ACC112 (cell line): Measurements from ENCODE around the gene NSMF.
A peak's percentile ranks its signal among the peaks of the same experiment; 100 is the strongest.

Experiments used
- H2AFZ ChIP-seq: fragments of 200-600 bp; sonication (generic); one replicate; pipeline ENCODE4 v1.6.0; 2017; ENCODE audit warnings: antibody characterized with exemption, low read length; ENCODE audit not compliant: unreplicated experiment
- H3K27ac ChIP-seq: fragments of 200-600 bp; sonication (generic); 2 replicates; pipeline ENCODE4 v1.5.1; 2014; ENCODE audit warnings: low read depth, mild to moderate bottlenecking, antibody characterized with exemption, low read length, moderate library complexity
- H3K27me3 ChIP-seq: fragments of 200-600 bp; sonication (generic); 2 replicates; pipeline ENCODE4 v1.6.1; 2014; ENCODE audit warnings: mild to moderate bottlenecking, antibody characterized with exemption, low read length, moderate library complexity, mixed read lengths; ENCODE audit not compliant: insufficient read depth
- H3K36me3 ChIP-seq: fragments of 200-600 bp; sonication (generic); 2 replicates; pipeline ENCODE4 v1.6.1; 2016; ENCODE audit warnings: mild to moderate bottlenecking, antibody characterized with exemption, low read length, moderate library complexity, mixed read lengths; ENCODE audit not compliant: insufficient read depth
- H3K4me1 ChIP-seq: fragments of 200-600 bp; sonication (generic); one replicate; pipeline ENCODE4 v1.6.1; 2016; ENCODE audit warnings: low read length, mixed read lengths; ENCODE audit not compliant: insufficient read depth, unreplicated experiment, control insufficient read depth
- H3K4me3 ChIP-seq: fragments of 200-600 bp; sonication (generic); 2 replicates; pipeline ENCODE4 v1.5.1; 2014; ENCODE audit warnings: mild to moderate bottlenecking, low read depth, low read length
- H3K79me2 ChIP-seq: fragments of 200-600 bp; sonication (generic); one replicate; pipeline ENCODE4 v1.6.0; 2016; ENCODE audit warnings: low read length; ENCODE audit not compliant: control insufficient read depth, unreplicated experiment, insufficient read depth

NSMF gene

DNA sequence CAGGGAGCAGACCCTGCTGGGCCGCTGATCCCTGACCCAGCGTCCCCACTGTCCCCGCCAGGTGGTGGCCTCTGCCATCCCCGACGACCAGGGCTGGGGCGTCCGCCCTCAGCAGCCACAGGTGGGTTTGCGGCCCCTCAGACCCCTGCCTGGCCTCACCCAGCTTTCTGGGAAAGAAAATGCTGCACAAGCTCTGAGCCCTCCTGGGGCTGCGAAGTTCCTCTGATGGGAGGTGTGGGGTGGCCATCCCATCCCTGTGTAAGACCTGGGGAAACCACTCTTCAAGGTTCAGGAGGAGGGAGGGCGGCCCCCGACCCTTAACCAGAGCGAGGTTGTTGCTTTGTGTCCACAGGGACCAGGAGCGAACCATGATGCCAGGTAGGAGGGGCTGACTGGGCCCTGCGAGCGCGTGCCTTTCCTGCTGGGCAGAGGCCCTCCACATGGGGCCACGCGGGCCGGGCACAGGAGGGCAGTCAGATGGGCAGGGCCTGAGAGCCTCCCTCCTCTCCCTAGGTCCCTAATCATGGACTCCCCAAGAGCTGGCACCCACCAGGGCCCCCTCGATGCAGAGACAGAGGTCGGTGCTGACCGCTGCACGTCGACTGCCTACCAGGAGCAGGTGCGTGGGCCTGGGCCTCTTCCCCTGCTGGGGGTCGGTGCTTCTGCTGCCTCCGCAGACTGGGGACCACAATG is 28.3 kb downstream of the NSMF start:
- no peaks in the 10 kb centered on the region for H3K36me3 ChIP-seq
- H3K4me3 ChIP-seq, result no peak overlapping the region
- H2AFZ ChIP-seq, result no peak overlapping the region
- H3K27ac ChIP-seq, result no peak overlapping the region
- H3K4me1 ChIP-seq, result peaks cover 4% of the 10 kb centered on the region
- no peaks in the 10 kb centered on the region for H3K27me3 ChIP-seq
- H3K79me2 ChIP-seq, result no peaks in the 10 kb centered on the region

DNA sequence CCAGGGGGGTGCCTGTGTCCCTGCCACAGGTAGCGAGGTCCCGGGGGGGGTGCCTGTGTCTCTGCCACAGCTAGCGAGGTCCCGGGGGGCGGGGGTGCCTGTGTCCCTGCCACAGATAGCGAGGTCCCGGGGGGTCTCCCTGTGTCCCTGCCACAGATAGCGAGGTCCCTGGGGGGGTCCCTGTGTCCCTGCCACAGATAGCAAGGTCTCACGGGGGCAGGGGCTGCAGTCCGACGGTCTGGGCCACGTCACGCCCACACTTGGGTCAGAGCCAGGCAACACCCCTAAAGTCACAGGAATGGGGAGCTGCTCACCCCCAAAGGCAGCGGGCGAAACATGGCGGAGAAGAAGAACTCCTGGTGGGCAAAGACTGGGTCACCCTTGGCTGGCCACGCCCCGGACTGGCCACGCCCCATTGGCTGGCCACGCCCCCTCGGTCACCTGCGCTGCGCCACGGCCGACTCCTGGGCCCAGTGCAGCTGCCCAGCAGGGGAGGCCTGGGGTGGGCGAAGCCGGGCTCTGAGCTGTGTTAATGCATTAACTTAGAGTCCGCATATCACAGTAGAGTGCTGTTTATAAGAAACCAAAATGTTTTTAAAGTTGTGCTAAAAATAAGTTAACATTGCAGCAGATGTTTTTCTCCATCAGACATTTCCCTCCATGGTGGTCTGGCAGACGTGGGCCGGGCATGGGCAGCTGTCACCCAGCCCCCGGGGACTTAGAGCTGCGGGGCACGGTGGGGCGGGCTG is 29.0 kb downstream of the NSMF start:
- Histone ChIP-seq H3K4me1 (no peaks in the 10 kb centered on the region), H3K79me2 (no peaks in the 10 kb centered on the region), H3K27me3 (no peaks in the 10 kb centered on the region), H3K27ac (no peak overlapping the region), H3K4me3 (no peak overlapping the region), H2AFZ (no peak overlapping the region), H3K36me3 (no peaks in the 10 kb centered on the region)

- no peak overlapping the region for H3K4me3 ChIP-seq
- H2AFZ ChIP-seq, result no peak overlapping the region
- H3K4me1 ChIP-seq, result no peaks in the 10 kb centered on the region
- H3K79me2 ChIP-seq, result no peaks in the 10 kb centered on the region
- H3K27ac ChIP-seq, result no peak overlapping the region
- H3K36me3 ChIP-seq, result no peaks in the 10 kb centered on the region
- no peaks in the 10 kb centered on the region for H3K27me3 ChIP-seq
Measured at GRCh38 chr9:137429546-137429890, 29.6 kb downstream of the NSMF start.

DNA sequence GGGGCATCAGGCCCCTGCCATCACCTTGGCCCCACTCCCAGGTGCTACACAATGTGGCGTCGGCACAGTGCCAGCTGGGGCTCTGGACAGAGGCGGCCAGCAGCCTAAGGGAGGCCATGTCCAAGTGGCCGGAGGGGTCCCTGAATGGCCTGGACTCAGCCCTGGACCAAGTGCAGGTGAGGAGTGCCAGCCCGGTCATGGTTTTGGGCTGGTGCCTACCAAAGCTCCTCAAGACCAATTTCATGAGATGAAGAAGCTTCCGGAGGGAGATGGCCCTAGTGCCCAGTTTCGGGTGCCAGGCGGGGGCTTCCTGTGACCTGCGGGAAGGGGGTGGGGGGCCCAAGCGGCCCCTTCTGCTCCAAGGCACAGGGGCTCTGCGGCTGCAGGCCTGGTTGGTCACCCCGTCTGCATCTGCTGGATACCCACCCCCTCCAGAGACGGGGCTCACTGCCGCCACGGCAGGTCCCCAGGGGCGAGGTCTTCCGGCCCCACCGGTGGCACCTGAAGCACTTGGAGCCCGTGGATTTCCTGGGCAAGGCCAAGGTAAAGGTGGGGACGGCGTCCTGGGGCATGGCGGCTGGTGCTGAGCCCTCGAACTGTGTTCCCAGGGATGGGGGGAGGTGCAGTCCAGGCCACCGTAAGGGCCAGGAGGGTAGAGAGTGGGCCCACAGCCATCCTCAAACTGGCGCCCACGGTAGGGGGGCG is 30.1 kb downstream of the NSMF start:
- Histone ChIP-seq H3K27ac (no peak overlapping the region), H3K36me3 (no peaks in the 10 kb centered on the region), H2AFZ (no peak overlapping the region), H3K4me1 (no peaks in the 10 kb centered on the region), H3K4me3 (no peak overlapping the region), H3K79me2 (no peaks in the 10 kb centered on the region), H3K27me3 (no peaks in the 10 kb centered on the region)

- Histone ChIP-seq H3K27me3 (no peaks in the 10 kb centered on the region), H3K4me3 (no peak overlapping the region), H2AFZ (no peak overlapping the region), H3K4me1 (no peaks in the 10 kb centered on the region), H3K79me2 (no peaks in the 10 kb centered on the region), H3K27ac (no peak overlapping the region), H3K36me3 (no peaks in the 10 kb centered on the region)
Measured at GRCh38 chr9:137428311-137428630, 30.9 kb downstream of the NSMF start.

GRCh38 chr9:137427454-137428310 is 31.5 kb downstream of the NSMF start:
- no peaks in the 10 kb centered on the region for H3K27me3 ChIP-seq

DNA sequence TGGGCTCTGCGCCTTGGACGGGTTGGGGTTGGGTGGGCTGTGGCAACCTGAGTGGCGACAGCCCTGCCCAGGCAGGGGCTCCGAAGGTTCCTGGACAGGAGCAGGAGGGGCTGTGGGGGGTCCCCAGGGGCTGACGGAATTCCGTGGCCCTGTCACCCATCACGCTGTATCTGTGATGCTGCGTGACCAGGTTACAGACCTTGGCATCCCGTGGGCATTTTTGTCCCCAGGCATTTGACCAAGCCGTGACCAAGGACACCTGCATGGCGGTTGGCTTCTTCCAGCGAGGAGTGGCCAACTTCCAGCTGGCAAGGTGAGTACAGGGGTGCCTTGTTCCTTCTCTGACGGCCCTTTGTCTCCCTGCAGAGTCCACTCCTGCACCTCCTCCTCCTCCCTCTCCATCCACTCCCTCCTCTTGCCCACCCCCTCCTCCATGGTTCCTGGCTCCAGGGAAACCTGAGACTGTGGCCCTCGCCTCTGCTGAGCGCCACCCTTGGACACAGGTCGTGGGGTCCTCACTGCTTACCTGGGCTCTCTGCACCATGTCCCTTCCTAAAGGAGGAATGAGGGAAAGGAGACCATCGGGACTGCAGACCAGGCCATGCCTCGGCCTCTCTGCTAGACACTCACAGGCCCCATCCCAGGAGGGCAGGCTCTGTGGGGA is 33.0 kb downstream of the NSMF start:
- H2AFZ ChIP-seq, result no peak overlapping the region
- peaks cover 10% of the 10 kb centered on the region for H3K79me2 ChIP-seq
- no peaks in the 10 kb centered on the region for H3K36me3 ChIP-seq
- no peak overlapping the region for H3K4me3 ChIP-seq
- H3K27ac ChIP-seq, result no peak overlapping the region
- no peaks in the 10 kb centered on the region for H3K4me1 ChIP-seq
- no peaks in the 10 kb centered on the region for H3K27me3 ChIP-seq

More at GRCh38 chr9:137427454-137428310, 31.5 kb downstream of the NSMF start:
- Histone ChIP-seq H3K79me2 (no peaks in the 10 kb centered on the region), H3K4me1 (no peaks in the 10 kb centered on the region), H2AFZ (no peak overlapping the region), H3K27ac (no peak overlapping the region), H3K4me3 (no peak overlapping the region), H3K36me3 (no peaks in the 10 kb centered on the region)

GRCh38 chr9:137423514-137424291 is 35.4 kb downstream of the NSMF start:
- peak overlapping the region; percentile 68 for H3K4me3 ChIP-seq
- no peaks in the 10 kb centered on the region for H3K27me3 ChIP-seq
- H3K27ac ChIP-seq, result no peak overlapping the region
- H3K36me3 ChIP-seq, result no peaks in the 10 kb centered on the region
- H3K4me1 ChIP-seq, result no peaks in the 10 kb centered on the region
- peak overlapping the region; percentile 80 for H2AFZ ChIP-seq
- H3K79me2 ChIP-seq, result peaks cover 18% of the 10 kb centered on the region

DNA sequence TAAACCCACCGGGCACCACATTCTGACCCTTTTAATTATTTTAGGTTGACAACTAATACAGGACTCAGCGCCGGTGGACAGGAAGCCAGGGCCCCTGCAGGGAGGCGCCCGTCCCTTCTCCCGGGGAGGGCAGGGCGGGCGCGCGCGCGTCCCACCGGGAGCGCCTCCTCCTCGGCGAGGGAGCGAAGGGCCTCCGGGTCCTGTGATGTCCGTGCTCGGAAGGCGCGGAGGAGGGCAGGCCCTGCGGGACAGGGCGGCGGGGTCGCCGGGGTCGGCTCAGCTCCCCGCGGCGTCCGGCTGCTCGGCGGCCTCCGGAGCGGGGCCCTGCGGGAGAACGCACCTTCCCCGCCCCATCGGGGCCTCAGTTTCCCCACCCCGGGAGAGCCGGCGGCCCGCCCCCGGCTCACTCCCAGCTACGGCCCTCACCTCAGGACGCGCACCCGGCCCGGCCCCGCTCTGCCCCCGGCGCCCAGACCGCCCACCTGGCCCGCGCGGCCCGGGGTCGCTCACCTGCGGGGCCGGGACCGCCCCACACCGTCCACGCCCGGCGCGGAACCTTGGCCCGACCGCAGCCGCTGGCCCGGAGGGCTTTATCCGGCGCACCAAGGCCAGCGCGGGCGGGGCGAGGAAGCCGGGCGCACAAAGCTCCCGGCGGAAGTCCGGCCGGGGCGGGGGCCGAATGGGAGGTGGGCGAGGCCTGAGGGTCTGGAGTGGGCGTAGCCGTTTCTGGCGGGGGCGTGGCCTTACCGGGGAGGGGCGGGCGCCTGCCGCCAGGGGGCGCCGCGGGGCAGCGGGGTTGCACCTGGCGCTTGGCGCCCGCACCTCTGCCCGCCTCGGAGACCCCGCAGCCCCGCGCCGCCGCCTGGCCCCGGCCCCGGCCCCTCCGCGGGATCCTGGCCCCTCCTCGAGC is 36.3 kb downstream of the NSMF start, which contains the start of the genes EXD3 and NOXA1:
Gene EXD3 (minus strand): TSS at position 559 of the 910 bp plus-strand sequence. CDS start 27,805 bp downstream, outside the sequence.
Gene NOXA1 (plus strand): TSS at position 790 of the 910 bp plus-strand sequence. CDS start 137 bp downstream, outside the sequence.
- no peaks in the 10 kb centered on the region for H3K4me1 ChIP-seq
- peak within 1 kb of the TSS; percentile 93 for H2AFZ ChIP-seq
- peak within 1 kb of the TSS; percentile 82 for H3K4me3 ChIP-seq
- H3K27ac ChIP-seq, result no peak within 1 kb of the TSS
- no peaks in the 10 kb centered on the region for H3K27me3 ChIP-seq
- no peaks in the 10 kb centered on the region for H3K36me3 ChIP-seq
- peaks cover 18% of the 10 kb centered on the region for H3K79me2 ChIP-seq
